HG03039 (cell line): ENCODE measurements around the gene GGACT.

Experiments used
- ATAC-seq: cut with Tn5 transposase; IDR thresholded peaks from one replicate; pipeline ENCODE4 v1.9.1; 2021; ENCODE audit warnings: mild to moderate bottlenecking, moderate library complexity; ENCODE audit not compliant: unreplicated experiment

GGACT gene

DNA sequence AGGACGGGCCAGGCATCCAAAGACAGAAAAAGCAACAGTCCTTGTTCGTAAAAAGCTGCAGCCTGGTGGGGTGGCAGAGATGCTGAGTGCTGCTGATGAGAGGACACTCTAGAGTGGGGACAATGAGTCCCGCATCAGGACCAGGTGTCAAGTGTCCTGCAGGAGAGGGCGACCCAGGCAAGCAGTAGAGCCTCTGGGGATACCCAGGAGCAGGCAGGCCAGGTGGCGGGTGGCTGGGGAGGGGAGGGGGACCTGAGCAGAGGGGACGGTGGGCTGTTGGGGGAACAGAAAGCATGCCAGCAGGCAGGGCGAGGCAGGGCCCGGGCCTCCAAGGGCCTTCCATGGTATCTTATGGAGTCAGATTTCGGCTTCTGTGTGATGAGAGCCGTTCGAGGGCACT, 35.8 kb downstream of the GGACT start:
- no peak for ATAC-seq

DNA sequence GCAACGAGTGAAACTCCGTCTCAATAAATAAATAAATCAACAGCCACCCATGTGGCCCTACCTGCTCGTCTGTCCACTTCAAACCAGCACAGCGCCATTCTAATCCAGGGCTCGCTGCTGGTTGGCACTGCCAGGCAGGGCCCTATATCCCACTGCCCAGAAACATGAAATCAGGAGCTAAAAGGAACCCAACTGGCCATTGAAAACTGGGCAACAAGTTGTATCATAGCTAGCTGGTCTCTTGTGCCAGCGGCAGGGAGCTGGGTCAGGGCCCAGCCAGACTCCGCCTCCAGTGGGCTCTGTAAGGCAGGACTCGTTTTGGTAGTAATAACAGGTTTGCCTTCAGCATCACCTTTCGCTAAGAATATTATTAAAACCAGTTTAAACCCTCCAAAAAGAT, 39.3 kb downstream of the GGACT start:
- ATAC-seq, result no peak

DNA sequence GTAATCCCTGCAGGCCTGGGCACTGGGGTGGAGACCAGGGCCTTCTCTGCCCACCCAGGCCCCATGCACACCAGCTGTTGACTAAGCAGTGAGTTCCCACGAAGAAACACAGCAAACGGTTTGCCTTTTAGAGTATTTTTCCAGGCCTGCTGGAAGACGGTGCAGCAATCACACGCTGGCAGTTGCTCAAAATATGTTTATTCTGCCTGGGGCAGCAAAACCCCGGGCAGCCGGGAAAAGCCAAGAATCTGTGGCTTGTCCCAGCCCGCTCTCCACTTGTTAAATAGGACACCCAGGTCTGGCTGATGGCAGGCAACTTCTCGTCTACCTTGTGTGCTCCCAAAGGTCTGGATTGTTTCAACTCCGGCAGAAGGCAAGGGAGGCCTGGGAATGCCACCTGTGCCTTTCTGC, 40.8 kb downstream of the GGACT start:
- no peak for ATAC-seq

DNA sequence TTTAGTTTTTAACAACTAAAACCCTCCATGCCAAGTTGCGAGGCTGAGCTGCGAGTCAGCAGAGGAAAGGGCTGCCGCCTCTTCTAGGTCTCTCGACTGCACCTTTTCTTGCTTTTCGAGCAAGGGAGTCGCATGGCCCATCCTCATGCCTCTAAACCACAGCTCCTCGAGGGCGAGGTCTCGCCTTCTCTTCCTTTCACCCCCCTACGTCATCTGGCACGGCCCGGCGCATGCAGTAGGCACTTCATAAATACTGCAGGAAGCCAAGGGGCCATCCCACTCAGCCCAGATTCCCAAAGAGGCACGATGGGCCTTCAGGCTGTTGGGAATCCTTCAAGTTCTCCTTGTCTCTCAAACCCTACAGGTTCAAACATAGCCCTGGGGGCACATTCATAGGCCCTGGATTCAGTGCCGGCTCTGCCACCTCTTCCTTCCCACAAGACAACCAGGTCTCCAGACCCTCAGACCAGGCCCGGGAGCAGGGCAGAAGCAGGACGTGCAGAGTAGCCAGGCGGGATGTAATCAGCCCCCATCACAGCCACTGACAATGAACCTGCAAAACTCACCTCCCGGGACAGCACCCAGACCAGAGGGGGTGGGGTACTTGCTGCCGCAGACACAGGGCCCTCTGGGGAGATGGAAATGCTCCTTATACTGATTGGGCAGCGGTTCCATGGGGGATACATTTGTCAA, 41.7 kb downstream of the GGACT start:
- ATAC-seq, result no peak

DNA sequence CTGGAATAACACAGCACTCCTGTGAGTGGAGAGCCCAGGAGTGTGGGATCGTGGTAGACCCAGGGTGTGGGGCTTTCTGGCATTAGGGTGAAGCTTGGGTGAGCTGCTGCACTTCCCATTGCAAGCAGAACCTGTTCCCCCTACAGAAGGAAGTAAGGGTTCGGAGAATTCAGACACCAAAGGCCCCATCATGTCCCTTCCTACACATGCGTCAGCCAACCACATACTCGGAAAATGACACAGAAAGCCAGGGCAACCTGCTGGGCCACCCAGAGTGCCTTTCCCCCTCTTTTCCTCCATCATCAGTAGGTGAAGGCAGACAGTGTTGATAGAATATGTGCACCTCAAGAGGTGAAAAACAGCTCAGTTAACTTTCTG, 42.9 kb downstream of the GGACT start:
- no peak for ATAC-seq

DNA sequence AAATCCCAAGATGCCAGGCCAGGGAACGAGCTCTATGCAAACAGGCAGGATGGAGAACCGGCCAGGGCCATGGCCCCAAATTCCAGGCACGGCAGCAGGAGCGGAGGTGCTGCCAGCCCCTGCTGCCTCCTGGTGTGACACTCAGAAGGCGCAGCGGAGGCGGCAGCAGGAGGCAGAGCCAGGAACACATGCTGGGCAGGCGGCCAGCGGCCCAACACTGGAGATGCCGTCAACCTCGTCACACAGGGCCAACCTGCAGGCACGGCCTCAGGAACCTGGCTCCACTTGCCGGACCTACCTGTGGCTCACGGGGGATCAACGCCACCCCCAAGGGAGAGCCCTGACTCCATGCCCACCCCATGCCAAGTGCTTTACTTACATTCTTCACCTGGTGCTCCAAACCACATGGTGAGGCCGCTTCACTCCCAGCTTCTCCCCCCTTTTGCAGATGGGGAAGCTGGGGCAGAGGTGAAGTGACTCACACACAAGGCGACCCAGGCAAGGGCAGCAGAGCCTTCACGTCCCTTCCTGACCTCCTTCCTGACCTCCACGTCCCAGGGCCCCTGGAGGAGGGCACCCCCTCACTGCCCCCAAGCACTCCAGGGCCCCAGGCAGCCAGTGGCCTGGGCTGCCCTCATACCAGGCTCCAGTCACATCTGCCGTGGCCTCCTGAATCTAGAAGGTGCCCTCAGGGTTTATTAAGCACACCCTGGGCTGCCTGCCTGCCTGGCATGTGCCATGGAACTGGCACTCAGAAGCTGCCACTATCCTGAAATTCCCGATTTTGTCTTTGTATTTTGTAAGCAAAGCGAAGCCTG, 43.5 kb downstream of the GGACT start:
- ATAC-seq, result no peak

DNA sequence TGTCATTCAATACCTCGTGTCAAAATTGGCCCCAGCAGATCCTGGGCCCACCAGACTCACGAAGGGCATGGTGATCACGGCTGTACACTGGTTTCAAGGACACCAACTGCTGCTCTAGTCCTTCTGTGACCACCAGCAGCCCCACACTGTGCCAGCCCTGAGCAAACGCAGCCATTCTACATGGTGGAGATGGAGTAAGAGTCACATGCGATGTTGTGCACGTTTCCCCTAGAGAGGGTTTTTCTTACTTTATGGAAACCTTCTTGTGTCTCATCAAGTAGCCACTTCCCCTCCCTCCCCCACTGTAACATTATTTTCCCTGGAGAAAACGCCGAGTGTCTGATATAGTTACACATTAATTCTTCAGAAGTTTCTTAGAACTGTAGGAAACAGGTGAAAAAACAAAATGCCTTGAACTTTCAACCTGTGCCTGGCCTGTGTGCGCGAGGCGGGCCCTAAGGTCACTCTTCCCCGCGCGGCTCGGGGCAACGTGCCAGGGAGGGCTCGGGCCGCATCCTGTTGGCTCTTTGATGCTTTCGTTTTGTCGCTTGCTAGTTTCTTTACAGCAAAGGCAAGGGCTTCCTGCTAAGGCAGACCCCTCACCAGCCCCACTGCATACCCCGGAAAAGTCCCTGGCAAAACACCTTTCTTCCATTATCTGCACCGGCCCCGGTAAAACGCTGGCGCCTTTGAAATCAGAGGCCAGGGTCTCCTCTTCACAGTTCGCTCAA, 44.6 kb downstream of the GGACT start:
- no peak for ATAC-seq

DNA sequence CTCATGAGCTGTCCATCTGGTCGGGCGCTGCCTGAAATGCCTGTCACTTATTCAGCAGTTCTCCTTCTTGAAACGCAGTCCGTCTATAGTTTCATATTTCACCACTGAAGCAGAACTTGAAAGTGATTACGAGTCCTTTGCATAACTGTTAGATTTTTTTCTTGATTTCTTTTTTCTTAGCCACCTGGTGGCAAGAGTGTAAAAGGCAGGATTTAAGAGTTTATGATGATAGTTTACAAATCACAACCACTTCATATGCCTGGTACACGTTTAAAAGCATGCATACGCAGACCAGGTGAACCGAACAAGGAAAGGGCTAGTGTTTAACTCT, 45.8 kb downstream of the GGACT start:
- peak; percentile 80 for ATAC-seq

DNA sequence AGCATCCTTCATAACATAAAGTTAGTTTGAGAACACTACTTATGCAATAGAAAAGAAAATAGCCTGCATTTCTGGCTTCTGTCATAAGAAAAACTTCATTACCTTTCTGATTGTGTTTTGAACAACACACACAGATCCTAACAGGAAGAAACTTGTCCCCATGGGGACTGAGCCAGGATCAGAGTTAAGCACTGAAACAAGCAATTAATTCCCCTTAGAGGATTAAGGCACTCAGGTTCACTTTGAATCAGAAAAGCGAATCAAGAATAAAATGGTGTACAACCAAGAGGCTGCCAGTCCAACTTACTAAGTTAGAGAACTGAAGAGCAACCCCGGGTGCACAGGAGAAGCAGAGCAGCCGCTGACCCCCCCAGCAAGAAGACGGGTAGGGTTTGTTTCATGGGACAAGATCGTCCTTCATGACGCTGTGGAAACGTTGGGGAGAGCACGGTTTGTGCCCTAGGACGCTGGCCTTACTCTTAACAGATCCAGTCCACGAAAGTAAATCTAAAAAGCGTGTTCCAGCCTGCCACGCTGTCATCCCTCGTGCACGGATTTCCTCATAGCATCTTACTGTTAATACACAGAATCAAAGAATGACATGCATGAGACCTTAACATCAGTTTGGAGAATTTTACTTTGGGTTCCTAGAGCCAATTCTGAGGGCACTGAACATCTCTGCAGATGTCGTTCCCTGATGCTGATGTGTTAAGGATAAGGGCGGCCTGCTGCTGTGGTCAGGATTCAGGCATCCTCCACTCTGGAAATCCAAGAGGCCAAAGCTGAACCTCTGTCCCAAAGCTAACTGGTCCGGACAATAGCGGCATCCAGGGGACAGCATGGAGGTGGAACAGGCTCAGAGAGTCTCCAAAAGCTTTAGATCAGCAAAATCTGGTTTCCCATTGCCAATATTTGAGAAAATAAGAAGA, 46.4 kb downstream of the GGACT start:
- ATAC-seq, result no peak

DNA sequence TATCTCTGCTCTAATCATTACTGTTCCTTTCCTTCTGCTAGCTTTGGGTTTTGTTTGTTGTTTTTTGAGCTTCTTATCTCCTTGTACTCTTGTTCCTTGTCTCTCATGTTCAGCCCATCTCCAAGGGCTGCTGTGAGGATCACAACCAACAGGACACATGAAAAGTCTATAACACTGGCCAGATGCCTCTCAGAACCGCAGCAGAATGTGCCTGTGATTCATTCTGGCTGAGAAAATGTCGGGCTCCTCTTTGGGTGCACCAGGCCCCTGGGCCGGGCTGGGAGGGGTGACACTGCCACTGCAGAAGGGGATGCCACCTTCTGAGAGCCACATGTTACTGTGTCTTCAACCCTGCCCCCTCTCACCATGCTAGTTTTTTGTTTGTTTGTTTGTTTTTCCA, 48.0 kb downstream of the GGACT start:
- ATAC-seq, result no peak

DNA sequence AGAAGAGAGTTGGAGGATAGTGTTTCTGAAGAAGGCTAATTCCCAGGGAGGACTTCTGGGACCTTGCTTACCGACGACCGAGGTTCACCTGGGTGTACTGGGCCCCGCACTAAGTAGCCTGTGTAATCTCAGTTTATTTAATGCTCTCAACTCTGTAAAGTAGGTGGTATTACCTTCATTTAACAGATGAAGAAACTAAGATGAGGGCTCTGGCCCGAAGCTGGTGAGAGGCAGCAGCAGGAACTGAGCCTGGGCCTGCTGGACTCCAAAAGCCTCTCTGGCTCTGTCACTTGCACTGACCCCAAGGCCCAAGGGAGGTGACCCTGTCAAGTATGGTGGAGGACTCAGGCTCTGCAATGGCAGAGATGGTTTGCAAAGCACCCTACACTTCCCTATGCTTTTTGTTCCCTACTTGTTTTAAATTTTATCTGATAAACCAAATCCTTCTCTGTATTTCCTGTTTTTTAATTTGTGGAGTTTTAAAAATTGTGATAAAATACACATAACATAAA, 50.6 kb downstream of the GGACT start:
- no peak for ATAC-seq

DNA sequence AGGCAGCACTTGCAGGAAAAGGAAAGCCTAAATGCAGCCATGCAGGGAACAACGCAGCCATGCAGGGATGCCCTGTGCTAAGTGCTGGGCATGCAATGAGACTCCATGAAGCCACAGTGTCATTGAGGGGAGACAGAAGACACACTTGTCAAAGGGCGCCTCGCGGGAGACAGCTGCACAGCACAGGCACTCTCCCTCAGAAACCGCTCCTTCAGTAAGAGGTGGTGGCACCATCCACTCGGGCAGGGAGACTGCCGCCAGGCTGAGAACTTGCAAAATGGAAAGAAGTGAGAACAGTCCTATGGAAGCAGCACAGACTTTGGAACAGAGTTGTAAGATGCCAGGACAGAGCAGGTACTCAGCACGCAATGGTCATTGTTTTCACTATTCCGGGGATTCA, 51.1 kb downstream of the GGACT start:
- ATAC-seq, result no peak

DNA sequence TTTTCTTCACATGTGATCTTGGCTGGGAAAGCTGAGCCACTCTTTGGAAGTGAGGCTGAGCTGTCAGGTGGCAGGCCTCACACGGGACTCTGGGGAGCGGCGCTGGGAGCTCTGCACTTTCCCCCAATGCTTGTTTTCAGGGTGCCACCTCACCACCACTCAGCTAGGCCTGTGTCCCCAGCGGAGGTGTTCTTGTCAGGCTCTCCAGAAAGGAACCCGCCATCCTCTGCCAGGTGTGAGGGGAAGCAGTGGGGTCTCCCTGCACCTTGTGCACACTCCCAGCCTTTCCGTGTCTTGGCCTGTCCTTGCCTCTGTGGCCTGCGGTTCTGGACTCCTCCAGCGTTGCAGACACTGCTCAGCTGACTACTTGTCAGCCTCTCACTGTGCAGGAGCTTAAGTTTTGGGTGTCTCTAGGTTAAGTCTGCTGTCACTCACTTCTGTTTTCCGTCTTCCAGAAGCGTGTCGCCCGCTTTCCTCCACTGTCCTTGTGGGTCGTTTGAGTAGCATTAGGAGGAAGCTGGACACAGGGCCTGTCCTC, 51.9 kb downstream of the GGACT start:
- ATAC-seq, result no peak

DNA sequence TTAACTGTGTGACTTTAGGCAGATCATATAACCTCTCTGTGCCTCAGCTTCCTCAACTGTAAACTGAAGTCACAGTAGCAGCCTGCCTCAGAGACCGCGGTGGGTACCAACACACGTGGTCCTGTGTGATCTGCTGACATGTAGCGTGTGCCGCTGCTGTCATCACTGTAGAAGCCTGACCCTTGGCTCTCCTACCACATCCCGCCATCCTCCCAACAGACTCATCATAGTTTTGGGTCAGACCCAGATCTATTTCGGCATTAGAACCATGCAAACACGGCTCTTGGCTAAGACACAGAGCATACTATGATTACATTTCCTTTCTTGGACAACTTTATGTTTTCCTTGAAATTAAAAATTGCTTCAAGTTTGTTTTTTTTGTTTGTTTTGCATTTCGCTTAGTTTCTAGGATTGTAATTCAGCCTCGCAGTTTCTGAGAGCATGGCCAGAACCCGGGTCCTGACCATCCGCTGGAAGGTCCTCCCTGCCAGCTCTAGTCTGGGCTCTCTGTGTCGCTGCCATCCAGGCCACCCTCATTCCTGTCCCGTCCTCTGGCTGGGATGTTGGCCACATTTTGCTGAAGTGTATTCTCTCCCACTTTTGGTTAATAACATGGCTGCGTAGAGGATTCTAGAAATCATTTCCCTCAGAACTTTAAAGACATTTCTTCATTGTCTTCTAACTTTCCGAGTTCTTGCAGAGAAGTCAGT, 53.0 kb downstream of the GGACT start:
- ATAC-seq, result no peak

DNA sequence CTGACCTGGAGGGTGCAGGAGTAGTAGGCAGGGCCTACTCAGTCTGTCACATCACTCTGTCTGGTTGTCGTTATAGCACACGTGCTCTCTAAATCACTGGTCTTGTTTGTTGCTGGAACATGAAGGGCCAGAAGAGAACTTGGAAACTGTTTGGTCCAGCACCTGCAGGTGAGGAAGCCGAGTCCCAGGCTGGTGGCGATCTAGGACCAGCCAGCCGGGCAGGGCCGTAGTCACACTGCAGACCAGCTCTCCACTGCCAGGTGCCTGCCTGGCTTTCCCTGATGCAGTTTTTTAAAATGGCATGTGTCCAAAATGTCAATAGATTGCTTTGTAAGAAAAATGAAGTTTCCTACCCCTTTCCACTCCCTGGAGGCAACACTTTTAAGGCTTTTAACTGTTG, 53.7 kb downstream of the GGACT start:
- ATAC-seq, result no peak

DNA sequence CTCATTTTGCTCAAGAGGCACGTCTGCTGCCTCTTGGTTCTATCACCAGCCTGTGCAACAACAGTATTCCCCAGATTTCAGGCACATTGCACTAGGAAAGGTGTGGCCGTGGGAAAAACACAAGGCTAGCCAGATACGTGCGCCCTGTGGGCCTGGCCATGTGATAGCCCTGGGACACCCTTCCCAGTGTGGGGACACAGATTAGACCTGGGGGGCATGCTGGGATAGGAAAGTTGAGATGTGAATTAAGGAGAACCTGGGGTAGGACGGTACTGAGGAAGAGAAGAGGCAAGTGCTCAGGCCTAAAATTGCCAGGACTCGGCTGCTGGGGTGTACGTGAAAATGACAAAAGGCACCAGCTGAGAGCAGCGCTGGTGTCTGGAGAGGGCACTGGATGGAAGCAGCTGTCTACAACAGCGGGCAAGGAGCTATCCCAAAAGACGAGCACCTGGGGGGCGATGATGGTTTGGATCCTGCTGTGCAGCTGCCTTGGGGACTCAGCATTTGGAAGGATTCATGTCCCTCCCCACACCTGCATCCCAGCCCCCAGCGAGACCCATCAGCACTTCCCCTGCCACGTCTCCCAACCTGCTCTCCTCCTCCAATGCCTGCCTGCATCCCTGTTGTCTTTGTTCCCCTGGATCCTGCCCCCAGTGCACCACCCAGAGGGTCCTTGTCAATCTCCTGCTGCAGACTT, 54.3 kb downstream of the GGACT start:
- ATAC-seq, result no peak

DNA sequence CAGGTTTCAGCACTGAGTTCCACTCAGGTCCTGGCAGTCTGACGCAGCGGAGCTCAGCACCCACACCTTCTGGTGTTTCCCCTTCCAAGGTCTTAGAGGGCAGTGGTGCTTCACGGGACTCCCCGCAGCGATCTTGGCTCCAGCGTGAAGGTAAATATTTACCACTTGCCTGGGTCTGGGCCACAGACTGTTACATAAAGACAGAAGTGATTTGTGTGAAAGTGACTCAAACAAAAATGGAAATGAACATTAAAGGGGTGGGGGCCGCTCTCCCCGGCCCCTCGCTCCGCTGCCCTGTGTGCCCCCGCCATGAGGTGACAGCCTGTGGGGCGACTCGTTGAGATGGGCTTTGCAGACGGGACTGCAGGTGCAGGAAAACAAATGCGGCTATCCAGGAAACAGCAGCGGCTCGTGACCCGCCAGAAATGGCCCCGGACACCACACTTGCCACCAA, 55.0 kb downstream of the GGACT start:
- no peak for ATAC-seq

DNA sequence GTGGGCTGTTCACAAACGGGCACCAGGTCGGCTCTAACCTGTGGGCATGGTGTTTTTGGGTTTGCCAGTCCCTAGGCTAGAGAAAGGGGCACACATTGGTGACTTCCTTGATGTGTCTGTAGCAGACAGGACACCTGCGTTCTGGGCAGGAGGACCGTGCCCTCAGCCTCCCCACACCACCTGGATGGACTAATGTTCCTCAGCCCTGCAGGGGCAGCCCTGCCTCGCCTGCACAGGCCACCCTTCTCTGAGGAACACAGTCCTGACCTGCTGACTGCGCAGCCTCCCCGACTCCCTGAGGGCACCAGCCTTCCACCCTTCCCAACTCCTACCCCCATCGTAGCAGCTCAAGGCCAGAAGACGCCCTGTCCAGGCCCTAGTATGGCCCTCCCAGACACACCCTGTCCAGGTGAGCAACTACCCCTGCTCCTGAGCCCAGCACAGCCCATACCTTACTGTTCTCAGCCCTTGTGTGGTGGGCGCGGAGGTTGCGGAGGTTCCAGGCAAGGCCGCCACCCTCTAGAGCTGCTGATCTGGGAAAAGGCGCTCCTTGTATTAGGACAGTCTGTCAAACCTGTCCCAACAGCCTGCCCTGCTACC, 55.7 kb downstream of the GGACT start:
- no peak for ATAC-seq
